HCT116 (cell line): Measurements from ENCODE around the gene SNAI1. TPM values are rescaled to one million over a fixed set of nuclear protein-coding genes. Genes with fewer than 3 reads are reported as not detected.

ENCODE experiments used
- ATAC-seq: fragments of 200-7000 bp; cut with Tn5 transposase; 2 replicates; pipeline ENCODE4 v1.9.1; 2020; ENCODE audit warnings: mild to moderate bottlenecking, moderate library complexity
- BruUV-seq: library from RNA; stranded (reverse); fragments of 400-500 nt; replicated peaks from 2 replicates; lab custom pipeline; 2021; lab: Mats Ljungman, UMichigan
- CTCF ChIA-PET: fragments of 300-600 bp; sonication (Branson Sonifier 250); formaldehyde crosslinking; loops from one replicate; lab custom pipeline; 2021; ENCODE audit warnings: antibody characterized with exemption; lab: Charles Lee
- POLR2A ChIA-PET: fragments of 300-600, 350-600 bp; sonication (Branson Sonifier 250); formaldehyde crosslinking; loops from one replicate; lab custom pipeline; 2021; ENCODE audit warnings: antibody characterized with exemption; lab: Charles Lee
- RAD21 ChIA-PET, 2 experiments: fragments of 300-600 bp; sonication (Branson Sonifier 250); formaldehyde crosslinking; loops; one replicate each; lab custom pipeline; 2023; ENCODE audit warnings: low total read pairs in 2 of 2; ENCODE audit not compliant: uncharacterized antibody in 2 of 2, unreplicated experiment in 2 of 2, low non-redundant PET in 1 of 2; lab: Charles Lee
- DNase-seq: peaks from one replicate; pipeline ENCODE4 v3.0.0-alpha.2; 2010; ENCODE audit warnings: low read depth, low spot score
- H2AFZ ChIP-seq: fragments of 200-600 bp; shearing (Covaris generic), sonication (generic); 2 replicates; pipeline ENCODE4 v1.6.1; 2017; ENCODE audit warnings: low read depth, mixed run types, mixed read lengths, antibody characterized with exemption, low read length; ENCODE audit not compliant: poor library complexity, severe bottlenecking
- H3K27ac ChIP-seq: 2 replicates; pipeline ENCODE4 v1.5.1; 2012; ENCODE audit warnings: low read depth, low read length
- H3K27me3 ChIP-seq: fragments of 200-600 bp; sonication (generic); 2 replicates; pipeline ENCODE4 v1.6.1; 2016; ENCODE audit warnings: mixed run types, low read length, mixed read lengths; ENCODE audit not compliant: insufficient read depth
- H3K36me3 ChIP-seq, 2 experiments: fragments of 200-500 bp in 1 of 2; fragments of 200-600 bp in 1 of 2; sonication (Bioruptor generic) in 1 of 2; sonication (generic) in 1 of 2; 2 replicates each; pipeline versions ENCODE4 v1.5.1 to v1.6.1; 2014 to 2016; ENCODE audit warnings: low read length in 2 of 2, inconsistent platforms in 1 of 2, mixed read lengths in 1 of 2, mixed run types in 1 of 2; ENCODE audit not compliant: insufficient read depth in 2 of 2, control insufficient read depth in 1 of 2
- H3K4me1 ChIP-seq, 2 experiments: fragments of 200-600 bp in 1 of 2; sonication (generic) in 1 of 2; 2 replicates each; pipeline versions ENCODE4 v1.5.1 to v1.6.1; 2012 to 2017; ENCODE audit warnings: low read length in 2 of 2, inconsistent platforms in 1 of 2, mild to moderate bottlenecking in 1 of 2, mixed read lengths in 1 of 2, mixed run types in 1 of 2, moderate library complexity in 1 of 2; ENCODE audit not compliant: insufficient read depth in 2 of 2, control insufficient read depth in 1 of 2
- H3K4me2 ChIP-seq: fragments of 200-600 bp; sonication (generic); 2 replicates; pipeline ENCODE4 v1.6.1; 2017; ENCODE audit warnings: mixed run types, low read length, mixed read lengths
- H3K4me3 ChIP-seq, 2 experiments: fragments of 200-600 bp in 1 of 2; sonication (generic) in 1 of 2; replicated peaks in 1 of 2; 2 replicates each; pipeline ENCODE4 v1.5.1; 2011 to 2016; ENCODE audit warnings: low read length in 2 of 2, control low read depth in 1 of 2, low read depth in 1 of 2, mild to moderate bottlenecking in 1 of 2, mixed read lengths in 1 of 2, mixed run types in 1 of 2
- H3K79me2 ChIP-seq: fragments of 200-600 bp; sonication (generic); 2 replicates; pipeline ENCODE4 v1.6.1; 2017; ENCODE audit warnings: mild to moderate bottlenecking, mixed run types, low read length, moderate library complexity, mixed read lengths; ENCODE audit not compliant: insufficient read depth
- H3K9ac ChIP-seq: fragments of 200-600 bp; sonication (generic); 2 replicates; pipeline ENCODE4 v1.6.1; 2016; ENCODE audit warnings: low read length, mixed read lengths
- H3K9me2 ChIP-seq: fragments of 200-600 bp; sonication (generic), shearing (Covaris generic); 2 replicates; pipeline ENCODE4 v1.6.1; 2017; ENCODE audit warnings: mixed run types, mild to moderate bottlenecking, moderate library complexity; ENCODE audit not compliant: insufficient read depth
- H3K9me3 ChIP-seq, 2 experiments: fragments of 200-500 bp in 1 of 2; fragments of 200-600 bp in 1 of 2; sonication (Bioruptor generic) in 1 of 2; sonication (generic) in 1 of 2; 2 replicates each; pipeline ENCODE4 v1.6.1; 2014 to 2017; ENCODE audit warnings: low read length in 2 of 2, mixed read lengths in 2 of 2, inconsistent platforms in 1 of 2, low read depth in 1 of 2, mild to moderate bottlenecking in 1 of 2, mixed run types in 1 of 2, moderate library complexity in 1 of 2; ENCODE audit not compliant: control insufficient read depth in 1 of 2, insufficient read depth in 1 of 2
- H4K20me1 ChIP-seq: fragments of 200-600 bp; sonication (generic), shearing (Covaris generic); 2 replicates; pipeline ENCODE4 v1.6.1; 2017; ENCODE audit warnings: mixed run types, mild to moderate bottlenecking, moderate library complexity; ENCODE audit not compliant: insufficient read depth
- ATF3 ChIP-seq: IDR thresholded peaks from 2 replicates; pipeline ENCODE4 v1.6.1; 2012
- CBX3 ChIP-seq: IDR thresholded peaks from 2 replicates; pipeline ENCODE4 v1.6.1; 2012; ENCODE audit warnings: low read depth
- CTCF ChIP-seq, 3 experiments: fragments of 200-600 bp in 1 of 3; sonication (generic) in 1 of 3; IDR thresholded peaks in 2 of 3; conservative IDR thresholded peaks in 1 of 3; 2 replicates each; pipeline ENCODE4 v1.5.1; 2012 to 2017; ENCODE audit warnings: low read depth in 2 of 3, low read length in 2 of 3, antibody characterized with exemption in 1 of 3, borderline replicate concordance in 1 of 3, control low read depth in 1 of 3, mild to moderate bottlenecking in 1 of 3, mixed read lengths in 1 of 3, mixed run types in 1 of 3, moderate library complexity in 1 of 3; ENCODE audit not compliant: insufficient read depth in 1 of 3
- EGR1 ChIP-seq: IDR thresholded peaks from 2 replicates; pipeline ENCODE4 v1.6.1; 2012; ENCODE audit warnings: low read depth
- EZH2 ChIP-seq: fragments of 200-600 bp; sonication (generic); IDR thresholded peaks from 2 replicates; pipeline ENCODE4 v1.6.1; 2017; ENCODE audit warnings: antibody characterized with exemption, mixed run types
- EZH2phosphoT487 ChIP-seq: fragments of 200-600 bp; IDR thresholded peaks from 2 replicates; pipeline ENCODE4 v1.6.1; 2018; ENCODE audit warnings: antibody characterized with exemption, borderline replicate concordance
- FOSL1 ChIP-seq: IDR thresholded peaks from 2 replicates; pipeline ENCODE4 v1.6.1; 2012; ENCODE audit warnings: low read depth
- JUND ChIP-seq: IDR thresholded peaks from 2 replicates; pipeline ENCODE4 v1.6.1; 2012
- MAX ChIP-seq: IDR thresholded peaks from 2 replicates; pipeline ENCODE4 v1.6.1; 2012
- POLR2A ChIP-seq: IDR thresholded peaks from 2 replicates; pipeline ENCODE4 v1.7.0; 2011; ENCODE audit warnings: borderline replicate concordance; ENCODE audit not compliant: insufficient read depth, insufficient read length; ENCODE audit errors: extremely low read depth
- RAD21 ChIP-seq: IDR thresholded peaks from 2 replicates; pipeline ENCODE4 v1.6.1; 2012; ENCODE audit warnings: low read depth, mild to moderate bottlenecking
- REST ChIP-seq: IDR thresholded peaks from 2 replicates; pipeline ENCODE4 v1.6.1; 2012; ENCODE audit warnings: low read depth
- SP1 ChIP-seq: IDR thresholded peaks from 2 replicates; pipeline ENCODE4 v1.6.1; 2012; ENCODE audit warnings: low read depth
- SRF ChIP-seq: IDR thresholded peaks from 2 replicates; pipeline ENCODE4 v1.6.1; 2012; ENCODE audit warnings: low read depth
- TCF7L2 ChIP-seq: IDR thresholded peaks from 2 replicates; pipeline ENCODE4 v1.7.0; 2011; ENCODE audit warnings: borderline replicate concordance, inconsistent platforms; ENCODE audit not compliant: insufficient read depth, insufficient read length; ENCODE audit errors: extremely low read depth
- YY1 ChIP-seq: IDR thresholded peaks from 2 replicates; pipeline ENCODE4 v1.6.1; 2011; ENCODE audit warnings: low read length, low read depth, moderate library complexity, mild to moderate bottlenecking; ENCODE audit not compliant: insufficient replicate concordance; ENCODE audit errors: extremely low read depth
- ZBTB33 ChIP-seq: IDR thresholded peaks from 2 replicates; pipeline ENCODE4 v1.6.1; 2011; ENCODE audit warnings: mild to moderate bottlenecking, low read length, moderate library complexity; ENCODE audit not compliant: insufficient replicate concordance; ENCODE audit errors: extremely low read depth
- ZFX ChIP-seq: fragments of 450-650 bp; IDR thresholded peaks from 2 replicates; pipeline ENCODE4 v1.6.1; 2017
- ZNF274 ChIP-seq: fragments of 200-500 bp; sonication (Bioruptor generic); IDR thresholded peaks from 2 replicates; pipeline ENCODE4 v1.6.1; 2014; ENCODE audit warnings: mild to moderate bottlenecking, low read depth, low read length, inconsistent platforms
- intact Hi-C: fragments of 100-400 bp; cut with micrococcal nuclease; formaldehyde crosslinking; loops from 2 replicates; pipeline ENCODE4 v1.10.0; 2022
- total RNA-seq: library from RNA; stranded (reverse); gene quantifications from one replicate; pipeline ENCODE4 v1.2.1, GENCODE V29; 2021; ENCODE audit not compliant: unreplicated experiment

The SNAI1 gene
- total RNA-seq, 1 experiment from 2014 or later: 13.4 TPM

GRCh38 chr20:50003253-50003656 lies 20.5 kb downstream of the SNAI1 start:
- no peaks in the 10 kb centered on the region for H3K79me2 ChIP-seq
- H3K27ac ChIP-seq: no peak overlapping the region
- no peak for TF ChIP-seq MAX
- no peak for TF ChIP-seq JUND
- no peak for TF ChIP-seq EZH2
- no peak for TF ChIP-seq SP1
- TF ChIP-seq REST: no peak
- no peak for TF ChIP-seq FOSL1
- no peak for TF ChIP-seq SRF
- TF ChIP-seq EZH2phosphoT487: no peak
- no peak for TF ChIP-seq TCF7L2
- no peak for TF ChIP-seq POLR2A
- no peak for TF ChIP-seq EGR1
- no peak for TF ChIP-seq CBX3
- TF ChIP-seq RAD21: no peak
- no peak for TF ChIP-seq YY1
- TF ChIP-seq ZNF274: no peak
- TF ChIP-seq ATF3: no peak
- no peak for TF ChIP-seq ZFX
- TF ChIP-seq CTCF (IDR thresholded peaks at IDR 0.05 in 2 of 3, conservative IDR thresholded peaks at IDR 0.05 in 1 of 3; ENCODE audit: borderline replicate concordance in 1 of 3, insufficient read depth in 1 of 3, low read depth in 2 of 3, low read length in 2 of 3): no peak
- TF ChIP-seq ZBTB33: no peak
- H4K20me1 ChIP-seq: no peaks in the 10 kb centered on the region
- H3K4me3 ChIP-seq: no peak overlapping the region
- H3K9me3 ChIP-seq: no peaks in the 10 kb centered on the region
- DNase-seq: no peak
- CTCF ChIA-PET: no interaction called here
- no peaks in the 10 kb centered on the region for H3K4me1 ChIP-seq
- RAD21 ChIA-PET: no interaction called here
- ATAC-seq: no peak
- H3K9ac ChIP-seq: no peak overlapping the region
- intact Hi-C loops: no loop called here
- no peak overlapping the region for H2AFZ ChIP-seq
- H3K36me3 ChIP-seq: no peaks in the 10 kb centered on the region
- no peak overlapping the region for H3K4me2 ChIP-seq
- BruUV-seq: no TSS peak
- H3K9me2 ChIP-seq: no peaks in the 10 kb centered on the region
- no peaks in the 10 kb centered on the region for H3K27me3 ChIP-seq
- POLR2A ChIA-PET: no interaction called here
